NK-92 (cell line): ENCODE results near the gene GNB1.

ENCODE experiments used
- DNase-seq: peaks from one replicate; lab custom pipeline; 2025; ENCODE audit not compliant: unreplicated experiment; lab: John Stamatoyannopoulos, UW

Gene GNB1

DNA sequence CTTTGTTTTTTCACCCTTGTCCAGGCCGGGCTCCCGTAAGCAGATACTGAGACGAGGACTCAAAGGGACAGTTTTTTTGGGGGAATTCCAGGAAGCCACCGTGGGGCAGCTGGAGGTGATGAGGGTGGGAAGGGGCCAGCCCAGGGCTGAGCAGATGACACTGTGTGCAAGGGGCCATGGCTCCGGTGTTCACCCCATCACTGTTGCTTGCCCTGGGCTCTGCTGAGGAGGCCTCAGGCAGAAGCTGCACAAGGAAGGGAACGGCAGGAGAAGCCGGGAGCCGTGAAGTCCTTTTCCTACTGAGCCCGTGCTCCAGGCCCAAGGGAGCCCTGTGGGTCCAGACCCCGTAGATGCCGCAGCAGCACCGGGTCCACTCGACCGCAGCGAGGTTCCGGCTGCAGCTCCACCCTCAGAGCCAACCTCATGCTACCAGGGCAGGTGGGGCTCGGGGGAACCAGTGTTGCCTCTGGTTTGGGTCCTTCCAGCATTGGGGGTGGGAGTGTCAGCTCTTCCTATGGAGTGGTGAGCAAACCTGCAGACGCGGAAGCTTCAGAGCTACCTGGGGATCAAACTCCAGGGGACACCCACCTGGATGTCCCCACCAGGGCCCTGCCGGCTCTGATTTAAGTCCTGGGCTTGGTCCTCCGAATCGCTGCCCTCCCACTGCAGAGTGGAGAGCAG, 19.9 kb upstream of the GNB1 start:
- DNase-seq = no peak

DNA sequence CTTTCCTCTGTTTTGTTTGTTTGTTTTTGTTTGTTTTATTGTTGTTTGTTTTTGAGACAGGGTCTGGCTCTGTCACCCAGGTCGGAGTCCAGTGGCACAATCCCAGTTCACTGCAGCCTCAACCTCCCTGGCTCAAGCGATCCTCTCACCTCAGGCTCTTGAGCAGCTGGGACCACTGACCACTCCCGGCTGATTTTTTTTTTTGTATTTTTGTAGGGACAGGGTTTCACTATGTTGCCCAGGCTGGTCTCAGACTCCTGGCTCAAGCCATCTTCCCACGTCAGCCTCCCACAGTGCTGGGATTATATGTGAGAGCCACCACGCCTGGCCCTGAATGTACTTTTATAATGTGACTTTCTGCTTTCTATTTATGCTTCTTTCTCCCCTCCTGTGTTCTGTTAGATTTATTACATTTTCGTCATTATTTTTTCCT, 19.2 kb upstream of the GNB1 start:
- no peak for DNase-seq

DNA sequence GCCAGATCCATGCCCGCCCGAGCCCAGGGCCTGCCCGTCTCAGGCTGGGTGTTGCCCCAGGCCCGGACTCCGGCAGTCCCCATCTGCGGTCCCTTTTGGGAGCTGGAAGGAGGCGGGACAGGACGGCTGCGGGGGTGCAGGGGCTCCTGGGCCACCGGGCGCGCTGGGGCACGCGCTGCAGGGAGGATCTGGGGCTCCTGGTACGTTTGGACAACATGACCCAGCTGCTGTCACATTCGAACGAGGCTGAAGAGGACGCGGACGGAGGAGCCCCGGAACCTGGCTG, 17.6 kb upstream of the GNB1 start:
- no peak for DNase-seq

DNA sequence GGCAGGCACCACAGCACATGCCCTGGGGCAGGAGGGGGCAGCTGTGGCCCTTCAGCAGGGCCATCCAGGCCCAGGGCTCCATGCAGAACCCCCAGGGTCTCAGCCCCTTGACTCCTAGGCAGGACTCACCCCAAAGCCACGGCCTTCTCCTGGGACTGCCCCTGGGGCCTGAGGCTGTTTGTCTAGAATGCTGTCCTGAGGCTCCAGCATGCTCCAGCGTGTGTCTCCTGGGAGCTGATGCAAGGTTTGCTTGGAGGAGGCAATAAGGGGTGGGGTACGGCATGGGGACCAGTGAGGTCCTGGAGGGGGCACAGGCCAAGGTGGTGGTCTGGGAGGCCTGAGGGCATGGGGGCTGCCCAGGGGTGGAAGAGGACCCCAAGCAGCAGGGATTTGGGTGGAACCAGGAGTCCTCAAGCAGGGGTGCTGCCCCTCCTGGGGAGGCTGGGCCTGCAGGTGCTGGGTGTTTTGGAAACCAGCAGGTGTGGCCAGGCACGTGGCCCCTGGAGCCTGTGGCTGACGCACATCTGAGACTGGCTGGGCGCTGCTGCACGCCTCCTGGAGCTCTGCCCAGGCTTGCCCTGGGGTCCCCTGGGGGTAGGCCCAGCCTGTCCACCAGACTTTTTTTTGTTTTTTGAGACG, 16.3 kb upstream of the GNB1 start:
- DNase-seq = no peak

DNA sequence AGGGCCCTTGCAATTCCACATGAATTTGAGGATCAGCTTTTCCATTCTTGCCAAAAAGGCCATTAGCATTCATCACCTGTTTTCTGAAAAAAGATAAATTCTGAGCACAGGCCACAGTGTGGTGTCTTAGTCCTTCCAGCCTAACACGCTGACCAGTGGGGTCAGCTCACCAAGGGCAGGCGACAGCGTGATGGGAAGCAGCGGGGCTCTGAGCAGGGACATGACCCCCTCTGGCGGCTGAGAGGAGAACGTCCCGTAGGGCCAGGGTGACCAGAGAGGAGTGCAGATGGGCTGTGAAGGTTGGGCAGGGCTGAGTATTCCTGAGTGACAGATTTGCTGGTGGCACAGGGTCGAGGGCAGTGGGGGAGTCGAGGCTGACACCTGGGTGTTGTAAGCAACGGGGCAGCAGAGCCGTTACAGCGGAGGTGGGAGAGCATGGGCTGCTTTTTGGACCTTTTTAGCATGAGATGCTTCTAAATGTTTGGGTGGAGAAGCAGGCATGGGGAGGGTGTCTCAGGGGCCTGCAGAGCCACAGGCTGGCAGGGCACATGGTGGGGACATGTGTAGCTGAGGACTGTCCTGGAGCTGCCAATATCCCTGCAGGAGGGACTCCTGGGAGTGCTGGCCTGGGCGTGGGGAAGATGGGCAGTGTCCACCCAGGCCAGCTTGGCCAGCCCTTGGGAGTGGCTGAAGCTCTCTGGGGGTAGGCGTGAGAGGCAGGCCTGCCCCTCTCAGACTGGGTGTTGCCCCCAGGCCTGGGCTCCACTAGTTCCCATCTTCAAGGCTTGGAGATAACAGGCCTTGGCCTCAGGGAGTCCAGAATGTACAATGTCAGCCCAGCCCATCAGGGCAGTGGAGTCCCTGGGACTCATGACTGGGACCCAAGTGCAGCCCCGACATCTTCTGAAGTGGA, 15.6 kb upstream of the GNB1 start:
- DNase-seq = no peak

DNA sequence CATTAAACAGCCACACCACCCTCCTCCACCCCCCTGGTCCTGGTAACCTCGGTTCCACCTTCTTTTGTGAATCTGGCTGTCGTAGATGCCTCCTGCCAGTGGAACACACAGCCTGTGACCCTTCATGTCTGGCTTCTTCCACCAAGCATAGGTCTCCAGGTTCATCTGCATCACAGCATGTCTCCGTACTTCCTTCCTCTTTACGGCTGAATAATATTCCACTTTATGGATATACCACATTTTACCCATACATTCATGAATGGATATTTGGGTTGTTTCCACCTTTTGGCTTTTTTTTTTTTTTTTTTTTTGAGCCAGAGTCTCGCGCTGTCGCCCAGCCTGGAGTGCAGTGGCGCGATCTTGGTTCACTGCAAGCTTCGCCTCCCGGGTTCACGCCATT, 12.3 kb upstream of the GNB1 start:
- no peak for DNase-seq

DNA sequence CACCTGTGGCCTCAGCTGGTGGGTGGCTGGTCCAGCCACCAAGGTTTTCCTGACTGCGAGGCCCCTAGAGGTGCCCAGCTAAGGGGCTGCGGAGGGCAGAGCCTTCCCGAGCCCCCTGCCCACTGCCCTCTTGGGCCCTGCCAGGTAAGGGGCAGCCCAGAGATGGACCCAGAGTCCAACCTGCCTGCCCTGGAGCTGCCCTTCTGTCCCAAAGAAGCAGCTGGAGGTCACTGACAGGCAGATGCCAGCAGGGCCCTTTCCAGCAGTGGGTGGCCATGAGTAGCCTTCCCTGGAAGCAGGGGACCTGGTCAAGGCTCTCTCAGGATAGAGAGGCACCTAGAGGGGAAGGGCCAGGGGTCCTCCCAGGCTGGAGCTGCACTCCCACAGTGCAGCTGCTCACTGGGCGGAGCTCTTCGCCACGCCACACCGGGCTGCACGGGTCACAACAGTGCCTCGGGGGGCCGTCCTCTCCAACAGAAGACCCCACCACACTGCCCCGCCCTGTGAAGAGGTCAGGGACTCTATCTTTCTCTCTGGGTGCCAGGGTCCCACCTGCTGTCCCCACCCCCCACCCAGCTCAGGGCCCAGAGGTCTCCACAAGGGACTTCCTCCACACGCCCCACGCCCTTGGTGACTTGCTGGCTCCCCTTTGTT, 10.9 kb upstream of the GNB1 start:
- no peak for DNase-seq

DNA sequence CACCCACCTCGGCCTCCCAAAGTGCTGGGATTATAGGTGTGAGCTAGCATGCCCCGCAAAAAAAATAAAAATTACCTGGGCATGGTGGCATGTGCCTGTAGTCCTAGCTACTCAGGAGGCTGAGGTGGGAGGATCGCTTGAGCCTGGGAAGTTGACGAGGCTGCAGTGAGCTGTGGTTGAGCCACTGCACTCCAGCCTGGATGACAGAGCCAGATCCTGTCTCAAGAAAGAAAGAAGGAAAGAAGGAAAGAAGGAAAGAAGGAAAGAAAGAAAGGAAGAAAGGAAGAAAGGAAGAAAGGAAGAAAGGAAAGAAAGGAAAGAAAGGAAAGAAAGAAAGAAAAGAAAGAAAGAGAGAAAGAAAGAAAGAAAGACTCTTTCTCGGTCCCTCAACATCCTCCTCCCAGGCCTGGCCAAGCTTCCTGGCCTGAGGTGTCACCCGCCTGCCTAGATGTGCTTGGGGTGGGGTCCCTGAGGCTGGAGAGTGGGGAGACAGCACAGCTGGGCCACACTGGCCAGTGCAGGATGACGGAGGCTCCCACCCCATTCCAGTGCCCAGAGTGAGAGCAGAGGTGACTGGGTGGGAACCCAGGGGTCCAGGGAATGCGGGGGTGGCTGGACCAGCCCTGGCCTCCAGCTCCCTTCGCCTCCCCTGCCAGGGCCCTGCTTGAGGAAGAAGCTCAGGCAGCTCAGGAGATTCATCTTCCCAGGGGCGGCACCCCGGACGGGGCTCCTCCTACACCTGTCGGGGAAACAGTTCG, 10.2 kb upstream of the GNB1 start:
- no peak for DNase-seq

DNA sequence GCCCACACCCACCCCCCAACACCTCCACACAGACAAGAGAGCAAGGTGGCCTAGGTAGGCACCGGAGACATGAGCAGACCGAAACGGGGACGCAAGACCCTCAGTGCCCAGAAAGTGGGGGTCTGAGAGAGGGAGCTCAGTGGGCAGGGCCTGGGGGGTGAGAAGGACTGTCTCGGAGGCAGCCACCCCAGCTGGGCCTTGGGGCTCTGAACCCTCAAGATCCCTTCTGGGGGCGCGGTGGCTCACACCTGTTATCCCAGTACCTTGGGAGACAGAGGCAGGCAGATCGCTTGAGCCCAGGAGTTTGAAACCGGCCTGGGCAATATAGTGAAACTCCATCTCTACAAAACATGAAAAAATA, 9.1 kb upstream of the GNB1 start:
- no peak for DNase-seq

DNA sequence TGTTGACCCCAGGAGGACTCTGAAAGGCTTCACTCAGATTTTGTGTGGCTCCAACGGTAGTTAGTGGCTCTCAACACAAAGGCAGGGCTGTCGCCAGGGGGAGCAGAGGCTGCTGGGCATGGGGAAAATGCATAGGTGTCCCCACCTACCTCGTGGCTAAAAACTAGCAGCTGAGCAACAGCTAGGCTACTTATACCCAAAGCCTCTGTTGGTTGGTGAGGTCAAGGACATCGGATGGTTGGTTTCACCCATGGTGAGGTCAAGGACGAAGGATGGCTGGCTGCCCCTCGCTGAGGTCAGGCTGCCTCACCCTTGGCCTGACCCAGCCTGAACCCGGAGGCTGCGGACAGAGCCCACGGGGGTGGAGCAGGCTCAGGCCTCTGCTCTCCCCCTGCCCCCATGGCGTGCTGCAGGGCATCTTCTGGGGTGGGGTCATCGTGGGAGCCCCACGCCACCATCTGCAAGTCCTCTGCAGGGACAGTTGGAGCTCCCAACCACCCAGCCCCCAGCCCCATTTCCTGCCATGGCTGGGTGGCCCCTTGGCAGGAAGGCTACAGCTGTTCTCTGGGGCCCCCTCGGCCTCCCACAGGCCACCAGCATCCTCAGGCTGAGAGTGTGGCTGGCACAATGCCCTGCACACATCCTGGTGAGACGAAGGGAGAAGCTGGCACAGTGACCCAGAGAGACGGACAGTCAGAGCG, 8.5 kb upstream of the GNB1 start:
- DNase-seq = no peak

DNA sequence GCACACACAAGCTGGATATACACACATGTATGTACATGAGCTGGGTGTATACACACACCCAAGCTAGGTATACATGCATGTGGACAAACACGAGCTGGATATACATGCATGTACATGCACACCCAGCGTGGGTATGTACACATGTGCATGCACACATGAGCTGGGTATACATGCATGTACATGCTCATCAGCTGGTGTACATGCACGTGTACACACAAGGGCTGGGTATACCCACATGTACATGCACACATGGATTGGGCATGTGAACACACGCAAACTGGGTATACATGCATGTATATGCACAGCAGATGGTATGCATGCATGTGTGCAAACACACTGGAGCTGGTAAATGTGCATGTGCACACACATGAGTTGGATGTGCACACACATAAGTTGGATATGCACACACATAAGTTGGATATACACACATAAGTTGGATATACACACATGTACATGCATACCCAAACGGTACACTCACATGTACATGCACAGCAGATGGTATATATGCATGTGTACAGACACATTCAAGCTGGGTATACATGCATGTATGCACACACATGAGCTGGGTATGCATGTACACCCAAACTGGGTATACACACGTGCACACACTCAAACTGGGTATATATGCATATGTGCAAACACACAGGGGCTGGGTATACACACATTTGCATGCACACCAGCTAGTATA, 7.5 kb upstream of the GNB1 start:
- no peak for DNase-seq

DNA sequence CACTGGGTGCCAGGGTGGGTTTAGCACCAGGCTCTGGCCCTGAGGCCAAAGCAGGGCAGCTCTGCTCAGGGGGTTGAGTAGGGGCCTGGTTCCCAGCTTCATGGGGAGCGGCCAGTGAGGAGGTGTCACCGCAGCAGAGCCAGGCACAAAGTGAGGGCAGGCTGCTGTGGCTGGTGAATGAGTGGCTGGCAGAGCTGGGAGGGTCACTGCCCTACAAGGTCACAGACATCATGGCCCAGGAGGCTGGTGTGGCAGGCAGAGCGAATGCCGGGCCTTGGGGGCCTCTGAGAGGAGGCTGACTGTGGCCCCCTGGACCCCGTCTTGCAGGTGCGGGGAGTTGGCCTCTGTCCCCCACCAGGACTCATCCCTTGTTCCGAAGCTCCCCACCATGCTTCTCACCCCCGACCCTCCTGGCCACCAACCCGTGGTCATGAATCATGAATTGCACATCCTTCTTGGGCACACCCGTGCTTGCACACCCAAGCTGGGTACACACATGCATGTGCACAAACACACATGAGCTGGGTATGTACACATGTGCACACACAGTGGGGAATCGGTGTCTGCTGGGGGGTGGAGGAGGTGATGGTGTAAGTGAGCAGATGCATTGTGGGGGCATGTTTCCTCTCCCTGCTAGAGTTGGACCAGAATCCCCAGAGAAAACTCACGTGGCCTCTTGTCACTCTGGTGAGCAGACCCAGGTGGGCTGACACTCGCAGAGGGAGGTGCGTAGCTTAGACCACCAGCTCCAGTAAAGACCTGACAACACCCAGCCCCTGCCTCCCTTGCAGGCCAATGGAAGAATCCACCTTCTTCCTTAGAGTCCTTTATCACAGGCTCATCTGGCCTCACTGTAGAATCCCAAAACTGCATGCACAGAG, 4.8 kb upstream of the GNB1 start:
- no peak for DNase-seq

DNA sequence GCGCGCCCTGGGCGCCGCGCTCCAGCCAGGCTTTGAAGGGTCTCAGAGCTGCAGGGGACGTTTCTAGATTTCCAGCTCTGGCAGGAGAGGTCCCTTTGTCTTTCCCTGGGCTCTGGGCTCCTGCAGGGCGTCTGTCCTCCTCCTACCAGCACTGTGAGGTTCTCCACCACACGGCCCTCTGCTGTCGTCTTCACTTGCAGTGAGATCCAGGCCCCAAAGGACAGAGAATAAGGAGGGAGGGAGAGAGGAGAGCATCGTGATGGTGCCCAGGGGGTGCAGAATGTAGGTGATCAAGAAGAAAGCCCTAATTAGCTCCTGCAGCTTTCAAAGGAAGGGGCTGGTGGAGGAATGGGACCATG, 4.2 kb upstream of the GNB1 start:
- DNase-seq = no peak

DNA sequence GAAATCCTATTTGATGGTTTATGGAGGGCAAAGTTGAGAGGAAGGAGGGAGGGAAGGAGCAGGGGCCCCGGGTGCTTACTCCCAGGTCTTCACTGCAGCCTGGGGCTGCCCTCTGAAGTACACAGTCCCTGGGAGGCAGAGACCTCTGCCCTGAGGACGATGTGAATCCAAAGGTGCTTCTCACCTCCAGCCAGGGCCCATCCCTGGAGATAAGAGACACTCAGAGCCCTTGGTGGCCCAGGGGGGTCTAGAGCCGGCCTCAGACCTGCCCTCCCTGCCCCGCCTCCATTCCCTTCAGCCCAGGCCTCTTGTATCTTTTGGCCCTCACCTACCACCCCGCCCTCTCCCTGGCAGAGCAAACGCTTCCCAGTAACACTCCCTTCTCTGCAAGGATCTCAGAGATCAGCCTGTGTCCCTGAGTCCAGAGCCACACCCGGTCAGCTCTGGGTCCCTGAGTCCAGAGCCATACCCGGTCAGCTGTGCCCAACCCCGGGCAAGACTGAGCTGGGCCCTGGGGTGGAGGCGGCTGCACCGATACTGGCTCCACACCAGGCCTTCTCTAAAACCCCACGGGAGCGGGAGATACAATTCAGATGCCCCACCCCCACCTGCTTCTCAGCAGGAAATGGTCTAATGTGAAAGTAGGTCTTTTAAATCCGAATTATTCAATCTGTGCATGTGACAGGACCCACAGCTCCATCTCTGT, 3.6 kb upstream of the GNB1 start:
- no peak for DNase-seq

DNA sequence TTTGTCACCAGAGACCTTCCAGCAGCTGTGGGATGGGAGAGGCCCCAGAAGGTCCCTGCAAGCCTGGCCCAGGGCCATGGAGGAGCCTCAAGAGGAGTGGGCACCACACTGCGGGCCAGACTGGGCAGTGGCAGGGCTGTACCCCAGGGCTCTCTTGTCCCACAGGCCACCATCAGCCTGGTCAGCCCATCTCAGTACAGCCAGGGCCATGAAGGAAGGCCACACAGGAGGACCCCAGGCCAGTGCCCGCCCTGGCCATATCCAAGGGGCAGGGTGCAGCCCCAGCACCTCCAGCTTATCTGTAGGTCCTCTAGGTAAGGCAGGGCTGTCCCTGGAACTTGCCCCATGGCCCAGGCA, 3.1 kb upstream of the GNB1 start:
- DNase-seq = no peak

DNA sequence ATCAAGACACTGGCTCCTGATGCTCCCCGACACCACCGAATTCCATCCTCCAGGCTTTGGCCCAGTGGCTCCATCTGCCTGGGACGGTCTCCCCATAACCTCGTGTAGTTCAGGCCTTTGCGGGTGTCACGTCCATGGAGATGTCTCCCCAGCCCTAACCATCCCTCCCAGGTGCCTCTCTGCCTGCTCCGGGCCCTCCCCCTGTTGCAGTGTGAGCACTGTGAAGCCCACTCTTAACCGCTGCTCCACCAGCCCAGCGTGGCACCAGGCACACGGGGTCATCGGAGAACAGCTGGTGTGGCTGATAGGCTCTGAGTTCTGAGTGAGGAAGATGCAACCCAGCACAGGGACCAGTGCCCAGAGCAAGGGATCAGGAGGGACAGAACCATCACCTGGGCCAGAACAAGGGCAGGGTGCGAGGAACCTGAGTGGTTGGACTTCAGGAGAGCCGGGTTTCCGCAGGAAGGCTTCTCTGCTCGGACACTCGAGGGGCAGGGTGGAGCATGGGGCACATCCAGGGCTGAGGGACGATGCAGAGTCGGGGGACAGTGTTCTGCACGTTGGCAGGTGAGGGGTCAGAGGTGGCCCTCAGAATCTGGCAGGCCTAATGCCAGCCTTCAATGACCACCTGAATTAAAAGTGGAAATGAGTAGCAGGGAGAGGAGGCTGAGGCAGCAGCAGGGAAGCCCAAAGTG, 2.6 kb upstream of the GNB1 start:
- no peak for DNase-seq

DNA sequence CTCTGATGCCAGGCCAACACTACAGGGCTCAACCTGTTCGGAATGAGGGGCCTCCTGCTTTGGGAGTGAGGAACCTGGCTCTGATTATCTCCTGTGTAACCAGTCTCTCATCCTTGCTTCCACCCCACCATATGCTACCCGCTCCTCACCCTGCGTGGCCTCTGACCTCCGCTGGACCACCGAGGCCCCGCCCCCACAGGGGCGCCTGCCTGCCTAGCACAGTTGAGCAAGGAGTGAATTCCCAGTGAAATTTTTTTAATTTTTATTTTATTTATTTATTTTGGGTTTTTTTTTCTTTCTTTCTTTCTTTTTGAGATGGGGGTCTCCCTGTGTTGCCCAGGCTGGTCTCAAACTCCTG, 1.9 kb upstream of the GNB1 start:
- DNase-seq = no peak
